Large intestine (tissue), 3 donors: ENCODE data around the gene ITPKB. TPM values are rescaled to one million over a fixed set of nuclear protein-coding genes. Genes with fewer than 3 reads are reported as not detected.

ENCODE experiments used
- DNase-seq, 2 donors: peaks; one replicate each; pipeline versions ENCODE4 v3.0.0 to v3.0.0-alpha.2; 2013
- H3K27ac ChIP-seq: one replicate; pipeline ENCODE4 v1.5.1; 2013; ENCODE audit warnings: low read length
- H3K27me3 ChIP-seq: 2 replicates; pipeline ENCODE4 v1.6.1; 2013; ENCODE audit warnings: low read length; ENCODE audit not compliant: control insufficient read depth, insufficient read depth
- H3K36me3 ChIP-seq: 2 replicates; pipeline ENCODE4 v1.6.1; 2013; ENCODE audit warnings: low read length; ENCODE audit not compliant: control insufficient read depth, insufficient read depth
- H3K4me1 ChIP-seq: one replicate; pipeline ENCODE4 v1.6.1; 2013; ENCODE audit warnings: low read length; ENCODE audit not compliant: control insufficient read depth, insufficient read depth
- H3K4me3 ChIP-seq: one replicate; pipeline ENCODE4 v1.5.1; 2013; ENCODE audit warnings: low read length
- H3K9me3 ChIP-seq: one replicate; pipeline ENCODE4 v1.6.1; 2013; ENCODE audit warnings: mild to moderate bottlenecking, low read depth, low read length, moderate library complexity; ENCODE audit not compliant: control insufficient read depth
- WGBS: methylation state at CpG from one replicate; pipeline ENCODE4 v1.1.5; 2013; ENCODE audit warnings: low lambda C conversion rate; ENCODE audit not compliant: insufficient coverage; 5-methylcytosine and 5-hydroxymethylcytosine counted together
- polyA plus RNA-seq: library from polyadenylated mRNA; unstranded; fragments of 120-200 nt; gene quantifications from one replicate; pipeline ENCODE4 v1.2.1, GENCODE V29; 2013

The ITPKB gene
- polyA plus RNA-seq, 1 donor: 13.0 TPM

GRCh38 chr1:226638001-226638601 is 101.0 kb downstream of the ITPKB start:
- no CpG with 5 or more reads among the region's 10 CpGs for WGBS
- no peak overlapping the region for H3K4me3 ChIP-seq
- no peaks in the 10 kb centered on the region for H3K27me3 ChIP-seq
- DNase-seq: no peak
- no peak overlapping the region for H3K27ac ChIP-seq
- peaks cover 45% of the 10 kb centered on the region for H3K36me3 ChIP-seq
- peaks cover 2% of the 10 kb centered on the region for H3K4me1 ChIP-seq
- H3K9me3 ChIP-seq: no peaks in the 10 kb centered on the region

- Histone ChIP-seq H3K9me3 (no peaks in the 10 kb centered on the region), H3K27ac (no peak overlapping the region), H3K36me3 (peaks cover 49% of the 10 kb centered on the region), H3K4me3 (no peak overlapping the region), H3K27me3 (no peaks in the 10 kb centered on the region), H3K4me1 (no peaks in the 10 kb centered on the region)
- no peak for DNase-seq
- 80% methylated on average over 1 of the region's 29 CpGs for WGBS
Measured at GRCh38 chr1:226637147-226637935, 101.7 kb downstream of the ITPKB start.

- no CpG with 5 or more reads among the region's 1 CpG for WGBS
- Histone ChIP-seq H3K9me3 (no peaks in the 10 kb centered on the region), H3K4me3 (no peak overlapping the region), H3K4me1 (no peaks in the 10 kb centered on the region), H3K36me3 (peaks cover 46% of the 10 kb centered on the region), H3K27ac (no peak overlapping the region), H3K27me3 (no peaks in the 10 kb centered on the region)
- no peak for DNase-seq
Measured at GRCh38 chr1:226636847-226637096, 102.3 kb downstream of the ITPKB start.

- Histone ChIP-seq H3K27ac (no peak overlapping the region), H3K9me3 (no peaks in the 10 kb centered on the region), H3K4me3 (no peak overlapping the region), H3K36me3 (peaks cover 41% of the 10 kb centered on the region), H3K27me3 (no peaks in the 10 kb centered on the region), H3K4me1 (no peaks in the 10 kb centered on the region)
- no CpG with 5 or more reads among the region's 11 CpGs for WGBS
- no peak for DNase-seq
Measured at GRCh38 chr1:226635456-226635941, 103.6 kb downstream of the ITPKB start.

- H3K4me3 ChIP-seq: no peak overlapping the region
- no peak overlapping the region for H3K27ac ChIP-seq
- whole genome bisulfite sequencing: 92% methylated on average over 2 of the region's 22 CpGs
- no peaks in the 10 kb centered on the region for H3K9me3 ChIP-seq
- no peak for DNase-seq
- H3K4me1 ChIP-seq: no peaks in the 10 kb centered on the region
- no peaks in the 10 kb centered on the region for H3K27me3 ChIP-seq
- H3K36me3 ChIP-seq: peaks cover 35% of the 10 kb centered on the region
Measured at GRCh38 chr1:226634611-226635246, 104.4 kb downstream of the ITPKB start.

- H3K9me3 ChIP-seq: no peaks in the 10 kb centered on the region
- DNase-seq: peak; percentile 46
- peaks cover 31% of the 10 kb centered on the region for H3K36me3 ChIP-seq
- H3K4me1 ChIP-seq: no peaks in the 10 kb centered on the region
- no peak overlapping the region for H3K27ac ChIP-seq
- no peaks in the 10 kb centered on the region for H3K27me3 ChIP-seq
- no peak overlapping the region for H3K4me3 ChIP-seq
- WGBS: no CpG with 5 or more reads among the region's 6 CpGs
Measured at GRCh38 chr1:226634166-226634588, 104.9 kb downstream of the ITPKB start.

GRCh38 chr1:226633541-226634165 is 105.4 kb downstream of the ITPKB start:
- H3K4me1 ChIP-seq: no peaks in the 10 kb centered on the region
- WGBS: no CpG with 5 or more reads among the region's 7 CpGs
- DNase-seq: no peak
- H3K27me3 ChIP-seq: no peaks in the 10 kb centered on the region
- H3K36me3 ChIP-seq: peaks cover 30% of the 10 kb centered on the region
- no peak overlapping the region for H3K4me3 ChIP-seq
- H3K9me3 ChIP-seq: no peaks in the 10 kb centered on the region
- no peak overlapping the region for H3K27ac ChIP-seq

- H3K27ac ChIP-seq: no peak overlapping the region
- H3K9me3 ChIP-seq: no peaks in the 10 kb centered on the region
- H3K4me1 ChIP-seq: no peaks in the 10 kb centered on the region
- no peak overlapping the region for H3K4me3 ChIP-seq
- 60% methylated on average over 1 of the region's 10 CpGs for WGBS
- no peaks in the 10 kb centered on the region for H3K27me3 ChIP-seq
- H3K36me3 ChIP-seq: peaks cover 25% of the 10 kb centered on the region
- DNase-seq: no peak
Measured at GRCh38 chr1:226632922-226633351, 106.1 kb downstream of the ITPKB start.

GRCh38 chr1:226632169-226632879 is 106.8 kb downstream of the ITPKB start:
- DNase-seq: no peak
- Histone ChIP-seq H3K9me3 (no peaks in the 10 kb centered on the region), H3K27ac (no peak overlapping the region), H3K27me3 (no peaks in the 10 kb centered on the region), H3K4me1 (no peaks in the 10 kb centered on the region), H3K4me3 (no peak overlapping the region), H3K36me3 (peaks cover 23% of the 10 kb centered on the region)
- 80% methylated on average over 1 of the region's 9 CpGs for WGBS
